Measurements from ENCODE around the gene PHF20.

The PHF20 gene

GRCh38 chr20:35910254-35910653, 138.4 kb downstream of the PHF20 start:
- no peaks in the 10 kb centered on the region for H3K27me3 ChIP-seq (ENCODE audit: low read depth, low read length)
- H3K9me3 ChIP-seq (ENCODE audit: control insufficient read depth in 1 of 2, low read length in 2 of 2), result no peaks in the 10 kb centered on the region
- no peak overlapping the region for H3K4me3 ChIP-seq (ENCODE audit: low read depth in 1 of 2, low read length in 2 of 2)
- no peaks in the 10 kb centered on the region for H3K4me1 ChIP-seq (ENCODE audit: control insufficient read depth in 1 of 2, insufficient read depth in 2 of 2, low read length in 2 of 2)
- H3K27ac ChIP-seq (ENCODE audit: low read length), result no peak overlapping the region
- H3K36me3 ChIP-seq (ENCODE audit: control insufficient read depth in 1 of 2, insufficient read depth in 2 of 2, low read length in 2 of 2), result peaks cover 19 to 27% of the 10 kb centered on the region in 2 donors

GRCh38 chr20:35912881-35913280, 141.1 kb downstream of the PHF20 start:
- H3K4me1 ChIP-seq (ENCODE audit: control insufficient read depth in 1 of 2, insufficient read depth in 2 of 2, low read length in 2 of 2), result no peaks in the 10 kb centered on the region
- H3K27me3 ChIP-seq (ENCODE audit: low read depth, low read length), result no peaks in the 10 kb centered on the region
- H3K27ac ChIP-seq (ENCODE audit: low read length), result no peak overlapping the region
- peaks cover 29 to 32% of the 10 kb centered on the region in 2 donors for H3K36me3 ChIP-seq (ENCODE audit: control insufficient read depth in 1 of 2, insufficient read depth in 2 of 2, low read length in 2 of 2)
- no peak overlapping the region for H3K4me3 ChIP-seq (ENCODE audit: low read depth in 1 of 2, low read length in 2 of 2)
- H3K9me3 ChIP-seq (ENCODE audit: control insufficient read depth in 1 of 2, low read length in 2 of 2), result no peaks in the 10 kb centered on the region

GRCh38 chr20:35917077-35917476, 145.3 kb downstream of the PHF20 start:
- Histone ChIP-seq H3K36me3 (ENCODE audit: control insufficient read depth in 1 of 2, insufficient read depth in 2 of 2, low read length in 2 of 2) (peaks cover 45 to 47% of the 10 kb centered on the region in 2 donors), H3K4me3 (ENCODE audit: low read depth in 1 of 2, low read length in 2 of 2) (no peak overlapping the region), H3K27me3 (ENCODE audit: low read depth, low read length) (no peaks in the 10 kb centered on the region), H3K27ac (ENCODE audit: low read length) (no peak overlapping the region), H3K9me3 (ENCODE audit: control insufficient read depth in 1 of 2, low read length in 2 of 2) (no peaks in the 10 kb centered on the region), H3K4me1 (ENCODE audit: control insufficient read depth in 1 of 2, insufficient read depth in 2 of 2, low read length in 2 of 2) (no peaks in the 10 kb centered on the region)

- no peaks in the 10 kb centered on the region for H3K9me3 ChIP-seq (ENCODE audit: control insufficient read depth in 1 of 2, low read length in 2 of 2)
- H3K4me1 ChIP-seq (ENCODE audit: control insufficient read depth in 1 of 2, insufficient read depth in 2 of 2, low read length in 2 of 2), result no peaks in the 10 kb centered on the region
- no peak overlapping the region for H3K4me3 ChIP-seq (ENCODE audit: low read depth in 1 of 2, low read length in 2 of 2)
- no peaks in the 10 kb centered on the region for H3K27me3 ChIP-seq (ENCODE audit: low read depth, low read length)
- peaks cover 43 to 49% of the 10 kb centered on the region in 2 donors for H3K36me3 ChIP-seq (ENCODE audit: control insufficient read depth in 1 of 2, insufficient read depth in 2 of 2, low read length in 2 of 2)
- no peak overlapping the region for H3K27ac ChIP-seq (ENCODE audit: low read length)
Measured at GRCh38 chr20:35918021-35918420, 146.2 kb downstream of the PHF20 start.

- Histone ChIP-seq H3K36me3 (ENCODE audit: control insufficient read depth in 1 of 2, insufficient read depth in 2 of 2, low read length in 2 of 2) (peaks cover 26 to 43% of the 10 kb centered on the region in 2 donors), H3K27ac (ENCODE audit: low read length) (no peak overlapping the region), H3K4me1 (ENCODE audit: control insufficient read depth in 1 of 2, insufficient read depth in 2 of 2, low read length in 2 of 2) (no peaks in the 10 kb centered on the region), H3K4me3 (ENCODE audit: low read depth in 1 of 2, low read length in 2 of 2) (no peak overlapping the region), H3K9me3 (ENCODE audit: control insufficient read depth in 1 of 2, low read length in 2 of 2) (no peaks in the 10 kb centered on the region), H3K27me3 (ENCODE audit: low read depth, low read length) (no peaks in the 10 kb centered on the region)
Measured at GRCh38 chr20:35920523-35920922, 148.7 kb downstream of the PHF20 start.

- H3K27ac ChIP-seq (ENCODE audit: low read length), result no peak overlapping the region
- H3K36me3 ChIP-seq (ENCODE audit: control insufficient read depth in 1 of 2, insufficient read depth in 2 of 2, low read length in 2 of 2), result peaks cover 34 to 35% of the 10 kb centered on the region in 2 donors
- no peaks in the 10 kb centered on the region for H3K4me1 ChIP-seq (ENCODE audit: control insufficient read depth in 1 of 2, insufficient read depth in 2 of 2, low read length in 2 of 2)
- no peaks in the 10 kb centered on the region for H3K9me3 ChIP-seq (ENCODE audit: control insufficient read depth in 1 of 2, low read length in 2 of 2)
- no peaks in the 10 kb centered on the region for H3K27me3 ChIP-seq (ENCODE audit: low read depth, low read length)
- H3K4me3 ChIP-seq (ENCODE audit: low read depth in 1 of 2, low read length in 2 of 2), result no peak overlapping the region
Measured at GRCh38 chr20:35929301-35929700, 157.5 kb downstream of the PHF20 start.

GRCh38 chr20:35934050-35934449, 162.2 kb downstream of the PHF20 start:
- Histone ChIP-seq H3K36me3 (ENCODE audit: control insufficient read depth in 1 of 2, insufficient read depth in 2 of 2, low read length in 2 of 2) (peaks cover 24 to 29% of the 10 kb centered on the region in 2 donors), H3K9me3 (ENCODE audit: control insufficient read depth in 1 of 2, low read length in 2 of 2) (no peaks in the 10 kb centered on the region), H3K27me3 (ENCODE audit: low read depth, low read length) (no peaks in the 10 kb centered on the region), H3K4me3 (ENCODE audit: low read depth in 1 of 2, low read length in 2 of 2) (no peak overlapping the region), H3K4me1 (ENCODE audit: control insufficient read depth in 1 of 2, insufficient read depth in 2 of 2, low read length in 2 of 2) (no peaks in the 10 kb centered on the region), H3K27ac (ENCODE audit: low read length) (no peak overlapping the region)

- Histone ChIP-seq H3K4me3 (ENCODE audit: low read depth in 1 of 2, low read length in 2 of 2) (no peak overlapping the region), H3K27me3 (ENCODE audit: low read depth, low read length) (no peaks in the 10 kb centered on the region), H3K9me3 (ENCODE audit: control insufficient read depth in 1 of 2, low read length in 2 of 2) (no peaks in the 10 kb centered on the region), H3K4me1 (ENCODE audit: control insufficient read depth in 1 of 2, insufficient read depth in 2 of 2, low read length in 2 of 2) (no peaks in the 10 kb centered on the region), H3K27ac (ENCODE audit: low read length) (no peak overlapping the region), H3K36me3 (ENCODE audit: control insufficient read depth in 1 of 2, insufficient read depth in 2 of 2, low read length in 2 of 2) (peaks cover 31 to 55% of the 10 kb centered on the region in 2 donors)
Measured at GRCh38 chr20:35939264-35939663, 167.4 kb downstream of the PHF20 start.

- no peak overlapping the region for H3K27ac ChIP-seq (ENCODE audit: low read length)
- H3K36me3 ChIP-seq (ENCODE audit: control insufficient read depth in 1 of 2, insufficient read depth in 2 of 2, low read length in 2 of 2), result peaks cover 37 to 63% of the 10 kb centered on the region in 2 donors
- H3K9me3 ChIP-seq (ENCODE audit: control insufficient read depth in 1 of 2, low read length in 2 of 2), result no peaks in the 10 kb centered on the region
- H3K4me1 ChIP-seq (ENCODE audit: control insufficient read depth in 1 of 2, insufficient read depth in 2 of 2, low read length in 2 of 2), result no peaks in the 10 kb centered on the region
- no peak overlapping the region for H3K4me3 ChIP-seq (ENCODE audit: low read depth in 1 of 2, low read length in 2 of 2)
- H3K27me3 ChIP-seq (ENCODE audit: low read depth, low read length), result no peaks in the 10 kb centered on the region
Measured at GRCh38 chr20:35941620-35942019, 169.8 kb downstream of the PHF20 start.

- no peaks in the 10 kb centered on the region for H3K4me1 ChIP-seq (ENCODE audit: control insufficient read depth in 1 of 2, insufficient read depth in 2 of 2, low read length in 2 of 2)
- no peaks in the 10 kb centered on the region for H3K9me3 ChIP-seq (ENCODE audit: control insufficient read depth in 1 of 2, low read length in 2 of 2)
- no peaks in the 10 kb centered on the region for H3K27me3 ChIP-seq (ENCODE audit: low read depth, low read length)
- no peak overlapping the region for H3K4me3 ChIP-seq (ENCODE audit: low read depth in 1 of 2, low read length in 2 of 2)
- H3K36me3 ChIP-seq (ENCODE audit: control insufficient read depth in 1 of 2, insufficient read depth in 2 of 2, low read length in 2 of 2), result peaks cover 37 to 67% of the 10 kb centered on the region in 2 donors
- no peak overlapping the region for H3K27ac ChIP-seq (ENCODE audit: low read length)
Measured at GRCh38 chr20:35942243-35942642, 170.4 kb downstream of the PHF20 start.

GRCh38 chr20:35947489-35947888, 175.7 kb downstream of the PHF20 start:
- no peaks in the 10 kb centered on the region for H3K9me3 ChIP-seq (ENCODE audit: control insufficient read depth in 1 of 2, low read length in 2 of 2)

GRCh38 chr20:35947907-35948306, 176.1 kb downstream of the PHF20 start:
- Histone ChIP-seq H3K4me3 (ENCODE audit: low read depth in 1 of 2, low read length in 2 of 2) (no peak overlapping the region), H3K9me3 (ENCODE audit: control insufficient read depth in 1 of 2, low read length in 2 of 2) (no peaks in the 10 kb centered on the region), H3K27me3 (ENCODE audit: low read depth, low read length) (no peaks in the 10 kb centered on the region), H3K27ac (ENCODE audit: low read length) (no peak overlapping the region), H3K4me1 (ENCODE audit: control insufficient read depth in 1 of 2, insufficient read depth in 2 of 2, low read length in 2 of 2) (peaks cover 6 to 10% of the 10 kb centered on the region in 2 donors), H3K36me3 (ENCODE audit: control insufficient read depth in 1 of 2, insufficient read depth in 2 of 2, low read length in 2 of 2) (peaks cover 21 to 28% of the 10 kb centered on the region in 2 donors)

More at GRCh38 chr20:35947489-35947888, 175.7 kb downstream of the PHF20 start:
- H3K27me3 ChIP-seq (ENCODE audit: low read depth, low read length), result no peaks in the 10 kb centered on the region
- peaks cover 1 to 6% of the 10 kb centered on the region in 2 donors for H3K4me1 ChIP-seq (ENCODE audit: control insufficient read depth in 1 of 2, insufficient read depth in 2 of 2, low read length in 2 of 2)
- H3K27ac ChIP-seq (ENCODE audit: low read length), result no peak overlapping the region
- H3K36me3 ChIP-seq (ENCODE audit: control insufficient read depth in 1 of 2, insufficient read depth in 2 of 2, low read length in 2 of 2), result peaks cover 21 to 29% of the 10 kb centered on the region in 2 donors
- no peak overlapping the region for H3K4me3 ChIP-seq (ENCODE audit: low read depth in 1 of 2, low read length in 2 of 2)
